GM23338 (cell line): ENCODE measurements around the gene ANOS1.

Experiments
- CREB1 ChIP-seq: fragments of 250-450 bp; sonication (Bioruptor Pico); IDR thresholded peaks from 2 replicates; pipeline ENCODE4 v1.5.0; 2020; ENCODE audit warnings: low read depth, mild to moderate bottlenecking, moderate library complexity
- EZH2 ChIP-seq: fragments of 200-600 bp; sonication (generic); IDR thresholded peaks from one replicate; pipeline ENCODE4 v1.8.0; 2017; ENCODE audit warnings: antibody characterized with exemption, mild to moderate bottlenecking, low read depth; ENCODE audit not compliant: unreplicated experiment
- EZH2phosphoT487 ChIP-seq: fragments of 200-600 bp; sonication (generic); IDR thresholded peaks from one replicate; pipeline ENCODE4 v1.8.1; 2018; ENCODE audit warnings: antibody characterized with exemption; ENCODE audit not compliant: unreplicated experiment
- JUNB ChIP-seq: IDR thresholded peaks from one replicate; pipeline ENCODE4 v1.6.1; 2016; ENCODE audit warnings: antibody characterized with exemption; ENCODE audit not compliant: unreplicated experiment
- POLR2AphosphoS5 ChIP-seq: IDR thresholded peaks from 2 replicates; pipeline ENCODE4 v1.6.1; 2016; ENCODE audit warnings: antibody characterized with exemption, low read depth
- ZNF331 ChIP-seq: fragments of 250-450 bp; sonication (Bioruptor Pico); IDR thresholded peaks from 2 replicates; pipeline ENCODE4 v1.5.0; 2020; ENCODE audit warnings: low read depth, mild to moderate bottlenecking, moderate library complexity
- TF ChIP-seq, protein P1 (sequence below), 2 experiments: fragments of 200-600 bp in 1 of 2; sonication (generic) in 1 of 2; conservative IDR thresholded peaks; 2 replicates each; pipeline versions ENCODE4 v1.5.1 to v1.6.1; 2016 to 2017; ENCODE audit warnings: antibody characterized with exemption in 2 of 2, low read depth in 2 of 2, mild to moderate bottlenecking in 2 of 2, moderate library complexity in 1 of 2
- TF ChIP-seq, protein P2 (sequence below): IDR thresholded peaks from one replicate; pipeline ENCODE4 v1.6.1; 2018; ENCODE audit warnings: antibody characterized with exemption; ENCODE audit not compliant: unreplicated experiment
- TF ChIP-seq, protein P3 (sequence below): IDR thresholded peaks from 2 replicates; pipeline ENCODE4 v1.6.1; 2016; ENCODE audit warnings: antibody characterized with exemption

DNA sequence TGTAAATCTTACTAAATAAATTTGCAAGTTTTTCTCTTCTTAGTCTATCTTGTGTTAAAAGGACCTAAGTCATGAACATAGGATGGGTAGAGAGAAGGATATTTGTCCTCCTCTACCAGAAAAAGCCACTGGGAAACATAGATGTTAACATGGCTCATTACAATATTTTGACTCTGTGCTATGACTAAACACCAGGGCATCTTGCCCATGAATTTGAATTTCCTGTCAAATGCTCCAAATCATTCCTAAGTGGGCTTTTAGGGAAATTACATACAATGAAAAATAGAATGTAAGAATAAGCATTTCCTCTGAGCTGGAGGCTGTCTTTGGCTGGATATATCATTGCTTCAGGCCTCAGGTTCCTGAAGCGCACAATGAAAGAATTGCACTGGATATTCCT, 39.1 kb downstream of the ANOS1 start:
- TF ChIP-seq, protein P1, sequence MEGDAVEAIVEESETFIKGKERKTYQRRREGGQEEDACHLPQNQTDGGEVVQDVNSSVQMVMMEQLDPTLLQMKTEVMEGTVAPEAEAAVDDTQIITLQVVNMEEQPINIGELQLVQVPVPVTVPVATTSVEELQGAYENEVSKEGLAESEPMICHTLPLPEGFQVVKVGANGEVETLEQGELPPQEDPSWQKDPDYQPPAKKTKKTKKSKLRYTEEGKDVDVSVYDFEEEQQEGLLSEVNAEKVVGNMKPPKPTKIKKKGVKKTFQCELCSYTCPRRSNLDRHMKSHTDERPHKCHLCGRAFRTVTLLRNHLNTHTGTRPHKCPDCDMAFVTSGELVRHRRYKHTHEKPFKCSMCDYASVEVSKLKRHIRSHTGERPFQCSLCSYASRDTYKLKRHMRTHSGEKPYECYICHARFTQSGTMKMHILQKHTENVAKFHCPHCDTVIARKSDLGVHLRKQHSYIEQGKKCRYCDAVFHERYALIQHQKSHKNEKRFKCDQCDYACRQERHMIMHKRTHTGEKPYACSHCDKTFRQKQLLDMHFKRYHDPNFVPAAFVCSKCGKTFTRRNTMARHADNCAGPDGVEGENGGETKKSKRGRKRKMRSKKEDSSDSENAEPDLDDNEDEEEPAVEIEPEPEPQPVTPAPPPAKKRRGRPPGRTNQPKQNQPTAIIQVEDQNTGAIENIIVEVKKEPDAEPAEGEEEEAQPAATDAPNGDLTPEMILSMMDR (conservative IDR thresholded peaks at IDR 0.05; ENCODE audit: low read depth in 2 of 2), result no peak
- TF ChIP-seq JUNB, result no peak
- TF ChIP-seq, protein P2, sequence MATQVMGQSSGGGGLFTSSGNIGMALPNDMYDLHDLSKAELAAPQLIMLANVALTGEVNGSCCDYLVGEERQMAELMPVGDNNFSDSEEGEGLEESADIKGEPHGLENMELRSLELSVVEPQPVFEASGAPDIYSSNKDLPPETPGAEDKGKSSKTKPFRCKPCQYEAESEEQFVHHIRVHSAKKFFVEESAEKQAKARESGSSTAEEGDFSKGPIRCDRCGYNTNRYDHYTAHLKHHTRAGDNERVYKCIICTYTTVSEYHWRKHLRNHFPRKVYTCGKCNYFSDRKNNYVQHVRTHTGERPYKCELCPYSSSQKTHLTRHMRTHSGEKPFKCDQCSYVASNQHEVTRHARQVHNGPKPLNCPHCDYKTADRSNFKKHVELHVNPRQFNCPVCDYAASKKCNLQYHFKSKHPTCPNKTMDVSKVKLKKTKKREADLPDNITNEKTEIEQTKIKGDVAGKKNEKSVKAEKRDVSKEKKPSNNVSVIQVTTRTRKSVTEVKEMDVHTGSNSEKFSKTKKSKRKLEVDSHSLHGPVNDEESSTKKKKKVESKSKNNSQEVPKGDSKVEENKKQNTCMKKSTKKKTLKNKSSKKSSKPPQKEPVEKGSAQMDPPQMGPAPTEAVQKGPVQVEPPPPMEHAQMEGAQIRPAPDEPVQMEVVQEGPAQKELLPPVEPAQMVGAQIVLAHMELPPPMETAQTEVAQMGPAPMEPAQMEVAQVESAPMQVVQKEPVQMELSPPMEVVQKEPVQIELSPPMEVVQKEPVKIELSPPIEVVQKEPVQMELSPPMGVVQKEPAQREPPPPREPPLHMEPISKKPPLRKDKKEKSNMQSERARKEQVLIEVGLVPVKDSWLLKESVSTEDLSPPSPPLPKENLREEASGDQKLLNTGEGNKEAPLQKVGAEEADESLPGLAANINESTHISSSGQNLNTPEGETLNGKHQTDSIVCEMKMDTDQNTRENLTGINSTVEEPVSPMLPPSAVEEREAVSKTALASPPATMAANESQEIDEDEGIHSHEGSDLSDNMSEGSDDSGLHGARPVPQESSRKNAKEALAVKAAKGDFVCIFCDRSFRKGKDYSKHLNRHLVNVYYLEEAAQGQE, result no peak
- TF ChIP-seq EZH2phosphoT487, result no peak
- TF ChIP-seq CREB1 (CRISPR knock-in tag), result no peak
- TF ChIP-seq POLR2AphosphoS5, result no peak
- no peak for TF ChIP-seq EZH2
- no peak for TF ChIP-seq ZNF331 (CRISPR knock-in tag)
- TF ChIP-seq, protein P3, sequence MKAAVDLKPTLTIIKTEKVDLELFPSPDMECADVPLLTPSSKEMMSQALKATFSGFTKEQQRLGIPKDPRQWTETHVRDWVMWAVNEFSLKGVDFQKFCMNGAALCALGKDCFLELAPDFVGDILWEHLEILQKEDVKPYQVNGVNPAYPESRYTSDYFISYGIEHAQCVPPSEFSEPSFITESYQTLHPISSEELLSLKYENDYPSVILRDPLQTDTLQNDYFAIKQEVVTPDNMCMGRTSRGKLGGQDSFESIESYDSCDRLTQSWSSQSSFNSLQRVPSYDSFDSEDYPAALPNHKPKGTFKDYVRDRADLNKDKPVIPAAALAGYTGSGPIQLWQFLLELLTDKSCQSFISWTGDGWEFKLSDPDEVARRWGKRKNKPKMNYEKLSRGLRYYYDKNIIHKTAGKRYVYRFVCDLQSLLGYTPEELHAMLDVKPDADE, result no peak
